CD4-positive, alpha-beta T cell treated with Interleukin-1 beta for 1 hour (primary cell): ENCODE results near the gene LENEP.
A peak's percentile ranks its signal among the peaks of the same experiment; 100 is the strongest.

Source experiments
- DNase-seq, 2 donors: peaks; one replicate each; pipeline ENCODE4 v3.0.0-alpha.2; 2020 to 2022

LENEP gene

DNA sequence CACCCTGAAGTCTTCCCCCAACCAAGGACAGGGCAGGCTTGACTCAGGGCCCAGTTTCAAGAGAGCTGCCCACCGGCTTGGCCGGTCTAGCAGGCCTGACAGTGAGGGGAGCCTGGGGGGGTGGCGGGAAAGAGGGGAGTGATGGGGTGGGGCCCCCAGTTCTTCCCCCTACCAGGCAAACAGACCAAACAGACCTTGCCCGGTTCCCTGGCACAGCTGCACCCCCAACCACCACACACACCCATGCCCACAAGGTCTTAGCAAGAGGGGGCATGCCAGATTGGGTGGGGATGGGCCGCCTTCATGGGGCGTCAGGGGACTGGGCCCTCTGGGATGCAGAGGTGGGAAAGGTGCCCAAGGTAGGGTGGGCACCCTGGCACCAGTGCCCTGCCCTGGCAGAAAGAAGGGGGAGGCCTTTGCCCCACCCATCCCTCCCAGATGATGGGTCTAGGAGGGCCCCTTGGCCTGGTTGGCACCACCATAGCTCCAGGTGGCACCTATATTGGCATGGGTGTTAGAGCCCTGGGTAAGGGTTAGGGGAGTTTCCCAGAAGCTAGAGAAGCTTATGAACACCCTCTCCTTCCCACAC lies 18.1 kb downstream of the LENEP start:
- DNase-seq = no peak

DNA sequence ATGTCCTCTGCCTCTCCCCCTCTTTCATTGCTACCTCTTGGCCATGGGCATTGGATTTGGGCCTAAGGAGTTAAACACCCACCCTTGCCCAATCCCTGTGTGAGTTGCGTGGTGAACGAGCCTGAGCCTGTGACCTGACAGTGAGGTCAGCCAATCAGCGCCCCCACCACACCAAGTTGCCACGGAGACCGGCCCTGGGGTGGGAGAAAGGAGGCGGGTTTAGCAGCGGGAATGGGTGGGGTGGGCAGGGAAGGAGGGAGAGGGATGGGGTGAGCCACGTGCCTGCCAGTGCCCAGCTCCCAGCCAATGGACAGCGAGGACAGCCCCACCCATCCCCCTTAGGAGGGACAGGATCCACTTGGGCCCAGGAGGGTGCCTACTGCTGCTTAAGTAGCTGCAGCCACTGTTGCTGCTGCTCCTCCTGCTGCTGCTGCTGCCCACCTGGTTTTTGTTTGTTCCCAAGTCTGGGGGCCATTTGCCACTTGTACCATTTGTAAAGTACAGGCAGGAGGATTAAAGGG lies 18.7 kb downstream of the LENEP start:
- peak; percentile 41 to 58 for DNase-seq

DNA sequence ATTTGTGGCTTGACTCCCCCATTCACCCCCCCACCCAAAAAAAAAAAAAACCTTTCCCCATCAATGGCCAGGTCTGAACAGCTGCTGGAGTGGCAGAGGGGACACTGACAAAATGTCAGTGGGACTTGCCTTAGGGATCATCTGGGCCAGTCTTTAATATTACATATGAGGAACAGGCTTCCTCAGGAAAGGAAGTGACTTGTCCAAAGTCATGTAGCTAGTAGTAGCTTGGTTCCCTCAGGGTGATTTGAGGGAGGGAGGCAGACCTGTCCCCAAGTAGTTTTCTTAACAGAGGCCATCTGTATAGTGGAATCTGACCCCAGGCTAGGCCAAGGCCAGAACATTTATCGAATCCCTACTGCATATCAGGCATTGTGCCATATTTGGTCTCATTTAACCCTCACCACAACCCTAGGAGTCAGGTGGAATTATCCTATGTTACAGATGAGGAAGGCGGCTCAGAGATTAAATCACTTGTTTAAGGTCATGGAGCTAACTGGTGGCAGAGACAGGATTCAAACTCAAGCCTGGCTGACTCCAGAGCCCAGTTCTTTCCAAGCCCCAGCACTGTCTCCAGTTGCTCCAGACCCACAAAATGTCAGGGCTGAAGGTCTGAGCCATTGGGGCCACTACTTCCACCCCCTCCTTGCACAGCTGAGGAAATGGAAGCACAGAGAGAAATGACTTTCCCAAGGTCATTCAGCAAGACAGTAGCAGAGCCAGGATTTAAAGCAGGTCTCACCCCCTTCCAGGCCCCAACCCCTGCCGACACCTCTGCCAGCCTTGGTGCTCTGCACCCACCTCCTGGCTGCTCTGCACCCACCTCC lies 19.6 kb downstream of the LENEP start:
- DNase-seq = peak in 1 of 2 donors; percentile 16

DNA sequence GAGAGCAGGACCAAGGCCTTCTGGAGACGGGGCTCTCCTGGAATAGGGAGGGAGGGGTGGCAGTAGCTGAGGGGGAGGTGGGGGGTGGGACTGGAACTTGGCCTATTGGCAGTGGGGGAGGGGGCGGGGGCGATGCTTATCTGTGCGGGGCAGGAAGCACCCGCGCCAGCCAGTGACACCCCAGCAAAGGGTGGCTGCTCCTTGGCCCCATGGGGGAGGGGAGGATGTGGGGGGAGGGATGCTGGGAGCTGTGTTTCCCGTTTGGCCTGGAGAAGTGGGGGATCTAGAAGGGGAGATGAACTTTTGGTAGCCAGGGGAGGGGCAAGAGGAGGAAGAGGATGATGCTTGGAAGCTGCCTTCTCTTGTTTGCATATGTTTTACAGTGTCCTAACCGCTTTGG lies 20.2 kb downstream of the LENEP start:
- peak in 1 of 2 donors; percentile 44 for DNase-seq

DNA sequence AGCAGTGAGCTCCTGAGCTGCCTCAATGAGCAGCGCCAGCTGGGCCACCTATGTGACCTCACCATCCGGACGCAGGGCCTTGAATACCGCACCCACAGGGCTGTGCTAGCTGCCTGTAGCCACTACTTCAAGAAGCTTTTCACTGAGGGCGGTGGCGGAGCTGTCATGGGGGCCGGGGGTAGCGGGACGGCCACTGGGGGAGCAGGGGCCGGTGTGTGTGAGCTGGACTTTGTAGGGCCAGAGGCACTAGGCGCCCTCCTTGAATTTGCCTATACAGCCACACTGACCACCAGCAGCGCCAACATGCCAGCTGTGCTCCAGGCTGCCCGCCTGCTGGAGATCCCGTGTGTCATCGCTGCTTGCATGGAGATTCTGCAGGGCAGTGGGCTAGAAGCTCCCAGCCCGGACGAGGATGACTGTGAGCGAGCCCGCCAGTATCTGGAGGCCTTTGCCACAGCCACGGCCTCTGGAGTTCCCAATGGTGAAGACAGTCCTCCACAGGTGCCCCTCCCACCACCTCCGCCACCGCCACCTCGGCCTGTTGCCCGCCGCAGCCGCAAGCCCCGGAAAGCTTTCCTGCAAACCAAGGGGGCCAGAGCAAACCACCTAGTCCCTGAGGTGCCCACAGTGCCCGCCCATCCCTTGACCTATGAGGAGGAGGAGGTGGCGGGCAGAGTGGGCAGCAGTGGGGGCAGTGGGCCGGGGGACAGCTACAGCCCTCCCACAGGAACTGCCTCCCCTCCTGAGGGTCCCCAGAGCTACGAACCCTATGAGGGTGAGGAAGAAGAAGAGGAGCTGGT lies 21.5 kb downstream of the LENEP start:
- DNase-seq = no peak

DNA sequence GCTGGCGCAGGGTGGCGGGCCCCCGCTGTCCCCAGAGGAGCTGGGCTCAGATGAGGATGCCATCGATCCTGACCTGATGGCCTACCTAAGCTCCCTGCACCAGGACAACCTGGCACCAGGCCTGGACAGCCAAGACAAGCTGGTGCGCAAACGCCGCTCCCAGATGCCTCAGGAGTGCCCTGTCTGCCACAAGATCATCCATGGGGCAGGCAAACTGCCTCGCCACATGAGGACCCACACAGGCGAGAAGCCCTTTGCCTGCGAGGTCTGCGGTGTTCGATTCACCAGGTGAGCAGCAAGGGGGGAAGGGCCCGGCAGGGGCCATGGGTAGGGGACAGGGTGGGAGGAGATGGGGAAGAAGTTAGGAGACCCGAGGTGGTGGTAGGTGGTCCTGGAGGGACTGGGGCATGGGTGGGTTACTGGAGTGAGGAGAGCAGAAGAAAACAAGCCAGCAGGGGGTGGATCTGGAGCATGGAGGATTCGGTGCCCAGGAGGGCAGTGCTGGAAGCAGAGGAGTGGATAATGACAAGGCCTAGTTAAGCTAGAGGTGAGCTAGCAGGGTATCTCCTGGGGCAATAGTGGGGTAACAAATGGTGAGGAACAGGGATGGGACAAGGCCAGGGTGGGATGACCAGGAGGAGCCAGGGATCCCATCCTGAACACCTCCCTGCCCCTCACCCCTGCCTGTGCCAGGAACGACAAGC lies 22.3 kb downstream of the LENEP start:
- DNase-seq = no peak

DNA sequence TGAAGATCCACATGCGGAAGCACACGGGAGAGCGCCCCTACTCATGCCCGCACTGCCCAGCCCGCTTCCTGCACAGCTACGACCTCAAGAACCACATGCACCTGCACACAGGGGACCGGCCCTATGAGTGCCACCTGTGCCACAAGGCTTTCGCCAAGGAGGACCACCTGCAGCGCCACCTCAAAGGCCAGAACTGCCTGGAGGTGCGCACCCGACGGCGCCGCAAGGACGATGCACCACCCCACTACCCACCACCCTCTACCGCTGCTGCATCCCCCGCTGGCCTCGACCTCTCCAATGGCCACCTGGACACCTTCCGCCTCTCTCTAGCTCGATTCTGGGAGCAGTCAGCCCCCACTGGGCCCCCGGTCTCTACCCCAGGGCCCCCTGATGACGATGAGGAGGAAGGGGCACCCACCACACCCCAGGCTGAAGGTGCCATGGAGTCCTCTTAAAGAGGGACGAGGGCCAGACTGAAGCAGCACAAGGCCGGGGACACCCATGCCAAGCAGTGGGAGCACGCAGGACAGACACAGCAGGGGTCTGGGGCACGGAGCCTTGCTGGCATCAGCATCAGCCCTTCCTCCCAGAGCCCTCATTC lies 22.9 kb downstream of the LENEP start:
- peak; percentile 24 to 53 for DNase-seq

GRCh38 chr1:155017041-155017945 lies 23.9 kb downstream of the LENEP start:
- peak; percentile 88 to 89 for DNase-seq

- DNase-seq = no peak
These were observed 24.5 kb downstream of the LENEP start for GRCh38 chr1:155017946-155018316.

GRCh38 chr1:155018617-155019348 lies 25.4 kb downstream of the LENEP start:
- no peak for DNase-seq

- no peak for DNase-seq
These were observed 26.2 kb downstream of the LENEP start for GRCh38 chr1:155019377-155020245.

GRCh38 chr1:155022136-155022926 lies 28.9 kb downstream of the LENEP start:
- DNase-seq = no peak

GRCh38 chr1:155022927-155023236 lies 29.5 kb downstream of the LENEP start:
- DNase-seq = no peak

DNA sequence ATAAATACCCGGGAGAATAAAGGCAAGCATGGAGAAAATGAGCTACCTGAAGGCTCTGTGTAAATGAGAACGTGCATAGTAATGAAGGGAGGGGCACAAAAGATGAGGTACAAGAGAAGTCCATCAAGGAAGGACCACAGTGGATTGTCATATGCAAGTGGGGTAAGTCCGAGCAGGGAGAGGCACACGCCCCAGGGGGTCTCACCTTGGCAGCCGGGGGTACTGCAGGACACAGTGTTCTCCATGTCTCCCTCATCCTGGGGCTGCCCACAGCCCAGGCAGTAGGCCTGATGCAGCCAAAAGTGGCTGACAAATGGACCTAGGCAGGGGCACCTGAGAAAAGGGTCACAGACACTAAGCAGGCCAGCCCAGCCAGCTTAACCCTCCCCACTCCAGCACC lies 30.2 kb downstream of the LENEP start:
- no peak for DNase-seq

DNA sequence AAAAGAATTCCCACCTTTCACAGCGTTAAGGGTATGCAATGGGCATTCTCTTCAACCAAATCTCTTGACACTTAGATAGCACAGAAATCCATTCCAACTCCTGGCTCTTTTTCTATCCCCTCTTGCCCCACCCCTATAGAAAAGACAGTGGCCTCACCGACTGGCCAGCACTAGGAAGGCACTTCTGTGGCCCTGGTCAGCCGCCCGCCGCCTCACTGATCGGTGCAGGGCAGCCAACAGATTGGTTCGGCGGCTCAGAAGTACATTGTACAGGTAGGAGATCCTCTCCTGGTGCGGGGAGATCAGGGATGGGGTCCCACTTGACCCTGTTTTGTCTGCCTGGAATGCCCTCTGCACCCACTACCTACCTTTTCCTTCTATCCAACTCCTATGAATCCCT lies 30.9 kb downstream of the LENEP start:
- DNase-seq = no peak

DNA sequence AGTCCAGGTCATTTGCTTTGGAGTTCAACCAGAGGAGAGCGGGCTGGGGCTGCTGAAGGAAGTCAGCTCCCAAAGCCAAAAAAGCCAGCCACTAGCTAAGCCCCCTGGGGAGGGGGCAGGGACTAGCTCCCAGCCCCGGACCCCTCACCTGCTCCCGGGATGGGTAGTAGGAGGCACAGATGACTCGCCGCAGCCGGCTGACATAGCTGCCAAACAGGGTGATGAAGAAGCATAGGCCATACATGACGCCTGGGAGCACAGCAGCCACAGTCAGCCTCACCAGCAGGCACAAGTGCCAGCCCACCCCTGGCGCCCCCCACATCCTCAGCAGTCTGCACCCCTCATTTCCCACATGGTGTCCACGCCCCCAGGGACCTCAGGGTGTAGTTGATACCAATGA lies 32.8 kb downstream of the LENEP start:
- DNase-seq = no peak

DNA sequence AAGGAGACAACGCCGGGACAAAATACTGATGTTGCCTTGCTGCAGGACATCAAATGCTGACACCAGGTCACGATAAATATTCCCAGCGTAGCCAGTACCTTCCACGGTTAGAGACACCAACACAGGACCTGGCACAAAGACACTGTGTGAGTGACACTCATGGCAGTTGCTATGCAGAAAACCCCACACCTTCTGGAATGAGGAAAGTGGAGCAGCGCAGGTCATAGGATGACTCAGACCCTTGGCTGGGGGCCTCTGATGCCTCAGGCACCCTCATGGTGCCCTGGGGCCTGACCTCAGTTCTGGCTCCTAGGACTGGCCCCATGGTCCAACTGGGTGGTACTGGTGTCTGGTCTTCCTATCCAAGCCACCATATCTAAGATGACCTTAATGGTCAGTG lies 33.2 kb downstream of the LENEP start:
- no peak for DNase-seq

DNA sequence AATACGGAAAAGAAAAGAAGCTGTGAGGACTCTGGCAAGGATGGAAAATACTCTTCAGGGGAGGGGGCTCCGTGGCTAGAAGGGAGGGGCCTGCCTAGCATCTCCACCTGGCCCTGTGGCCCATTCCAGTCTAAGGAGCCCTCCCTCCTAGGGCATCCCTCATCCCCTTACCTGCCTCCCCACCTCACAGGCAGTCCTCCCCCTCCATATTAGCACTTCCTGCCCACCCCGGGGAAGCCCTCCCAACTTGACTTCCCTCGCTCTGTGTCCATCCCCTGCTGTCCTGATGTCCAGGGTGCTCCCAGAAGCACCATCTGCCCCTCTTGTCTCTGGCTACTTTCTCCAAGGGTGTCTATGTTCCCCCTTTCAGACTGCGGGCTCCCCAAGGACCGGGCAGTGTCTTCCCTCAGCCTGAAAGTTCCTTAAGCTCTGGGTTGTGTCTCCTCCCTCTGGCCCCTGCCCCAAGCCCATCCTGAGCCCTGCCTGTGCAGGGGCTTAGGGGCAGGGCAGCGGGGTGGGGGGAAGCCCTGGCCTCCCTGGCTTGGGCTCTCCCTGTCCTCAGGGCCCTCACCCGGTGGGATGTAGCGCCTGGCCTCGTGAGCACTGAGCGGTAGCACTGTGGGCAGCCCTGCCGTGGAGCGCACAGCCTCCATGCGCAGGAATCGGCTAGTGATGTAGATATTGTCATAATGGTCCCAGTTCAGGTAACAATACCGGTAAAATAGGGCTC lies 36.3 kb downstream of the LENEP start:
- no peak for DNase-seq
